Gastroesophageal sphincter (tissue), 3 donors: ENCODE results near the gene SETD4.

Source experiments
- CTCF ChIP-seq, 4 experiments: fragments of 200-600 bp in 2 of 4; fragments of 450-650 bp in 2 of 4; sonication (generic) in 1 of 4; IDR thresholded peaks; one replicate each; pipeline ENCODE4 v1.5.1; 2017 to 2019; ENCODE audit warnings: antibody characterized with exemption in 4 of 4, mild to moderate bottlenecking in 2 of 4, moderate library complexity in 2 of 4
- POLR2A ChIP-seq, 2 donors: fragments of 450-650 bp; IDR thresholded peaks; one replicate each; pipeline ENCODE4 v1.6.1; 2017; ENCODE audit warnings: antibody characterized with exemption in 2 of 2, mild to moderate bottlenecking in 2 of 2, moderate library complexity in 1 of 2
- POLR2AphosphoS5 ChIP-seq: sonication (generic); formaldehyde crosslinking; IDR thresholded peaks from one replicate; pipeline ENCODE4 v1.6.1; 2017; ENCODE audit warnings: antibody characterized with exemption

GRCh38 chr21:36053715-36054062 lies 6.6 kb downstream of the SETD4 start:
- TF ChIP-seq POLR2A (IDR thresholded peaks at IDR 0.05) (no peak), CTCF (IDR thresholded peaks at IDR 0.05) (no peak), POLR2AphosphoS5 (no peak)
